Smooth muscle cell of bladder (primary cell): ENCODE results near the gene OR2T2. TPM values are rescaled to one million over a fixed set of nuclear protein-coding genes. Genes with fewer than 3 reads are reported as not detected.

Source experiments
- total RNA-seq: library from RNA; depleted of rRNA; stranded (reverse); fragments of >200 nt; gene quantifications from 2 replicates; pipeline ENCODE4 v1.2.3, GENCODE V29; 2014

The OR2T2 gene
- not detected in 2 replicates for total RNA-seq

GRCh38 chr1:248445399-248445798 lies at the start of gene OR2T2:
TSS of gene OR2T2 (plus strand) at chr1:248445637. CDS start at chr1:248452798, 7,161 bp downstream.

GRCh38 chr1:248402748-248403147 lies 42.7 kb upstream of the OR2T2 start, which contains the start of gene OR2T1:
TSS of gene OR2T1 (plus strand) at chr1:248403048. CDS start at chr1:248406148, 3,100 bp downstream.

GRCh38 chr1:248473051-248473450 lies 27.6 kb downstream of the OR2T2 start, which contains the start of gene OR2T3:
TSS of gene OR2T3 (plus strand) at chr1:248473351. CDS start at chr1:248473351, 0 bp downstream.

GRCh38 chr1:248488289-248488688 lies 42.9 kb downstream of the OR2T2 start, which contains the start of gene OR2T5:
TSS of gene OR2T5 (plus strand) at chr1:248488589. CDS start at chr1:248488589, 0 bp downstream.

Other genes with a start within 250 kb of the OR2T2 start
- not detected in 2 replicates for gene OR2M3, start 248.4 kb upstream of the OR2T2 start, total RNA-seq
- gene OR2M4, start 214.2 kb upstream of the OR2T2 start, total RNA-seq = not detected in 2 replicates
- not detected in 2 replicates for gene OR2T33, start 167.7 kb upstream of the OR2T2 start, total RNA-seq
- not detected in 2 replicates for gene OR2T12, start 142.2 kb upstream of the OR2T2 start, total RNA-seq
- not detected in 2 replicates for gene OR2M7, start 121.1 kb upstream of the OR2T2 start, total RNA-seq
- not detected in 2 replicates for gene OR14C36, start 96.9 kb upstream of the OR2T2 start, total RNA-seq
- gene OR2T4, start 84.0 kb upstream of the OR2T2 start, total RNA-seq = not detected in 2 replicates
- not detected in 2 replicates for gene OR2T6, start 69.9 kb upstream of the OR2T2 start, total RNA-seq
- not detected in 2 replicates for gene OR2T1, start 42.6 kb upstream of the OR2T2 start, total RNA-seq
- gene OR2T3, start 27.7 kb downstream of the OR2T2 start, total RNA-seq = not detected in 2 replicates
- not detected in 2 replicates for gene OR2T5, start 43.0 kb downstream of the OR2T2 start, total RNA-seq
- not detected in 2 replicates for gene OR2G6, start 62.4 kb downstream of the OR2T2 start, total RNA-seq
- gene OR2T29, start 117.1 kb downstream of the OR2T2 start, total RNA-seq = not detected in 2 replicates
- gene OR2T34, start 129.1 kb downstream of the OR2T2 start, total RNA-seq = not detected in 2 replicates
- not detected in 2 replicates for gene OR2T10, start 152.1 kb downstream of the OR2T2 start, total RNA-seq
- gene OR2T11, start 189.5 kb downstream of the OR2T2 start, total RNA-seq = not detected in 2 replicates
- not detected in 2 replicates for gene OR2T35, start 199.6 kb downstream of the OR2T2 start, total RNA-seq
- not detected in 2 replicates for gene OR2T27, start 209.9 kb downstream of the OR2T2 start, total RNA-seq